HG03565 (cell line): ENCODE data around the gene SPACA7.

ENCODE experiments used
- ATAC-seq: cut with Tn5 transposase; IDR thresholded peaks from one replicate; pipeline ENCODE4 v1.9.1; 2021; ENCODE audit warnings: mild to moderate bottlenecking, moderate library complexity; ENCODE audit not compliant: unreplicated experiment

Gene SPACA7

DNA sequence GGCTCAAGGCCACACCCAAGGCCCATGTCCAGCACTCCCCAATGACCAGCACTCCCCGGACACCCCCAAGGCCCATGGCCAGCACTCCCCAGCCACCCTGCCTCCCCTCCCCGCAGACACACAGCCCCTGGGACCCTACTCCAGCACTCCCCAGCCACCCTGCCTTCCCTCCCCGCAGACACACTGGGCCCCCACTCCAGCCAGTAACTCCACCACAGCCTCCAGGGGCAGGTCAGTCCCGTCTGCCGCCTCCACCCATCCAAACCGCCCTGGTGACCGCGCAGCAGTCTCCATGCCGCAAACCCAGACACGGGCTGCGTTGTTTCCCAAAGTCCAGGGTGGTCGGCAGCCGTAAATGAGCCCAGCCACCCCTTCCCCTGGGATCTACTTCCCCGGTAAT lies 70.7 kb downstream of the SPACA7 start:
- no peak for ATAC-seq

DNA sequence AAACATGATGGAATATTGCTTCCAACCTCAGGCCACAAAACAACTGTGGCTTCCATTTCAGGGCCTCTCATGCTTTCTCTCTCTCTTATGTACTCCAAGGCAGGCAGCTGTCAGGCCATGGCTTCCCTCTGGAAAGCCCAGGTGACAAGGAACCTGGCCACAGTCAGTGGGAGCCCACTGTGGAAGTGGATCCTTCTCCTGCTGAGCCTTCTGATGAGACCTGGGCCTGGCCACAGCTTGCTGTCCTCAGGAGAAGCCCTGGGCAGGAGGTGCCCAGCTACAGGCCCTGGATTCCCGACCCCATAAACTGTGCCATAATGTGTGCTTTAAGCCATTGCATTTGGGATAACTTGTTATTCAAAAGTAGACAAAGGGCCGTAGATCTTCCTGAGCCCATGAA lies 71.2 kb downstream of the SPACA7 start:
- ATAC-seq = no peak

DNA sequence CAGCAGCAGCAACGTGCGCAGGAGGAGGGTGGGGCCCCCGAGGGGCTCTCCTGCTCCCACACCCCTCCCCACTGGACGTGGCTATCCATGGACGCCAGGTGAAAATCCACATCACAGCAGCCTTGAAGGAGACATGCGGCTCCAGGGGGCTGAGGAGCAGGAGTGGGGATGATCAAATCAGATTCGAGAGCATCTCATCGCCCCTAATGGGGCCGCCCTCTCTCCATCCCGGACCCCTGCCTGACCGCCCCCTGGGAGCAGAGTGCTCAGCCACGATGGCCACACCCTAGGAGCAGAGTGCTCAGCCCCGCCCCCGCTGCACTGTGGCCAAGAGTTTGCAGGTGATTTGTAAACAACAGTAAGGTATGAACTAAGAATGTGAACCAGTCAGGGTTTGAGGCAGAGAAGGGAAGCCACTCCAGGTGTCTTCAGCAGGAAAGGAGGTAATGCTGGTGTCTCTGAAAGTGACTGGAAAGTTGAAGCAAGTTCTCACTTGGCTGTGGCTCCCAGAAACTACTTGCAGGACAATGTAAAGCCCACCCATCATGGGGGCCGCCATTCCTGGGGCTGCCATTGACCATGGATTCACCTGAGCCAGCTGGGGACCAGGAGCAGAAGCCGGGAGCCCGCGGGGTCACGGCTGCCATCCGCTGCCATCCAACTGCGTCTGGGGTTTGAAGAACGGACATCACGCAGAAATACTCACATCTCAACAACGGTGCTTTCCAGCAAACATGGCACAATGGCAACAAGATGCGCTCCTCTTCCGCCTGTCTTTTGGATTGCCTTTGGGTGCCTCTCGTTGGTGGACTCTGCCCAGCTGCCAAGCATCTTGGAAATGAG lies 71.8 kb downstream of the SPACA7 start:
- no peak for ATAC-seq

DNA sequence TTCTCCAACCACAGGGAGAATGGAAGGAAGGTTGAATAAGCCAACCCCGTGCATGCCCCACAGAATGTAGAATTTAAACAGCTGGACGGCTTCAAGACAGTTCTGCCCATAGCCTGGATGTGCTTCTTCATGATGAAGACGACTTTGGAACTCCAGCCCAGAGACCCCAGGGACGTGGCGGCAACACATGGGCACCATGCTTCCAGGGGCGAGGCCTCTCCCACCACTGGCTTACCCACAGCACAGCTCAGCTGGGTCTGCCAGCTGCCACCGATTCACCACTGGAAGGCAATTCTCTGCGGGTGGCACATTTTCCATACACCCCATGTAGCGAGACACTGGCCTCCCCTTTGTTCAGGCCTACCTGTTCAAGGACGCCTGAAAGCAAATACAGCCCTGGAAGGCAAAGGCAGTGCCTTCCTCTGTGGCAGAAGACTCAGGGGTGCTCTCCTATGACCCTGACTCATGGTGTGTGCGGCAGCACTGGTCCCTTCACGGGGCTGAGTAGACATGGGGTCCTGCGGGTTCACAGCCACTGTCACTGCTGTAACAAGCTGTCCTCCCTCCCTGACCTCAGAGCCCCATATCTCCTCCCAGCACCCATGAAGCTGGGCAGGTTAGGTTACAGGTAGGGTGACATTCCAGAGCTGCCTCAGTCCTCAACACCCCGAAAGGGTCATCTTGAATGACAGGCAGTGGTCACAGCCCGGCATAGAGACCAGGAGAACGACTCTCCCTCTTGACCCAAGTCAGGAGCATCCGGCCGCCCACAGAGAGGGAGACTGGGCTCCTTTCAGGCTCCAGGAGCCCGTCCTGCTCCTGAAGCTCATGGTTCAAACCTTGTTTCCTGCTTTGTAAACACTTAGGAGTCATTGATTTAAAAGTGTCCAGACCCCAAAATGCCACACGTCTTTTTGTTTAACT lies 72.7 kb downstream of the SPACA7 start:
- ATAC-seq = no peak

DNA sequence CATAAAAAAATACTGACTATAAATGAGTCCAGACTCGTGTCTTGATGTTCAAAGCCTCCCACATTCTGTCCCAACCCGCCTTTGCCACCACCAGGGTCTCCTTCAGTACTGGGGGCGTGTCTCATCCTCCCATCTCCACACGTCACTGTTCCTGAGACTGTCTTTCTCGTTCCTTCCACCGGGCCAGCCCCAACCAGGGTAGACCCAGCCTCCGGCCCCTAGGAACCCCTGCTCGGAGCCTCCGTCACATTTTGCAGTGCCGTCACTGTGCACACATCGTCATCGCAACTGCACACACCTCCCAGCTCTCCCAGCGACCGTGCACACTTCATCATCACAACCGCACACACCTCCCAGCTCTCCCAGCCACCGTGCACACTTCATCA lies 73.4 kb downstream of the SPACA7 start:
- no peak for ATAC-seq

DNA sequence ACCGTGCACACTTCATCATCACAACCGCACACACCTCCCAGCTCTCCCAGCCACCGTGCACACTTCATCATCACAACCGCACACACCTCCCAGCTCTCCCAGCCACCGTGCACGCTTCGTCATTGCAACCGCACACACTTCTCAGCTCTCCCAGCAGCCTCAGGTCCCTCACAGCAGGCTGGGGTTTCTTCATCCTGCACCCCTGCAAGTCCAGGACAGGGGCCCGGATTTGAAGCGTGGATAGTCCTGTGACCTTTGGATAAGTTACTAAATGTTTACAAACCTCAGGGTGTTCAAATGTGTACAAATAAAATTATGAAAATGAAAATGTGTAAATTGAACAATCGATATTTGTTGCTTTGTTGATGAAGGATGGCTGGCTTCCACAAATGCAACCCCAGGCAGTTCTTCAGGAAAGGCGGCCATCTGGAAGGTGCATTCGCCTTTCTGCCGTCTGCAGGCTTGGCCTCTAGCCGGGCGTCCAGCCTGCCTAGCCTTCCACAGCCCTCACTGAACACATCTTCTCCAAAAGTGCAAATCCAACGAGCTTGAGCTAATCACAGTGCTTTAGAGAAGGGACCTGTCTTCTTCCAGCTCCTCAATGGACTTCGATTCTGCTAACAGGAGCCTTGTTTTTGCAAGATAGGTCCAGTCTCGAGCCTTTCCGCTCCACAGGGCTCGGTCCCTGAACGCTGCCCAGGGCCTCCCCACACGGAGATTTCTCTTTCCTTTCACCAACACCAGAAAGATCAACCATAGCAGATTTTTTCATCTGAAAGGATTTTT lies 74.2 kb downstream of the SPACA7 start:
- no peak for ATAC-seq

DNA sequence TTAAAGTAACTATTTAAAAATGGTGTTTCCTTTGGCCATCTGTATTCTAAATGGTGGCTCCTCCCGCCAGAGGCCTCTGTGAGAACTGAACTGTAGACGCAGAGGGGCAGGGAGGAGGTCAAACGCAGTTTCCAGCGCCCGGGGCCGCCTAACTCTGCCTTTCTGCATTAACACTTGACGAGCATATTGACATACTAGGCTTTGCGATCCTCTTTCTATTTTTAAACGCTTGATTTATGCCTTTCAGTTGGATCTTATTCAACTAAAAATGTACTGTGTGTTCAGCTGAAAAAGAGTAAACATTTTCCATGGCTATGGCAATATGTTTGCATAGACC lies 74.7 kb downstream of the SPACA7 start:
- ATAC-seq = no peak

- no peak for ATAC-seq
These were observed 75.6 kb downstream of the SPACA7 start for GRCh38 chr13:112451512-112452379.

GRCh38 chr13:112452380-112453206 lies 76.4 kb downstream of the SPACA7 start:
- no peak for ATAC-seq

GRCh38 chr13:112453207-112453829 lies 77.2 kb downstream of the SPACA7 start:
- no peak for ATAC-seq

- ATAC-seq = no peak
These were observed 77.9 kb downstream of the SPACA7 start for GRCh38 chr13:112453874-112454647.

GRCh38 chr13:112454648-112455334 lies 78.6 kb downstream of the SPACA7 start:
- no peak for ATAC-seq

DNA sequence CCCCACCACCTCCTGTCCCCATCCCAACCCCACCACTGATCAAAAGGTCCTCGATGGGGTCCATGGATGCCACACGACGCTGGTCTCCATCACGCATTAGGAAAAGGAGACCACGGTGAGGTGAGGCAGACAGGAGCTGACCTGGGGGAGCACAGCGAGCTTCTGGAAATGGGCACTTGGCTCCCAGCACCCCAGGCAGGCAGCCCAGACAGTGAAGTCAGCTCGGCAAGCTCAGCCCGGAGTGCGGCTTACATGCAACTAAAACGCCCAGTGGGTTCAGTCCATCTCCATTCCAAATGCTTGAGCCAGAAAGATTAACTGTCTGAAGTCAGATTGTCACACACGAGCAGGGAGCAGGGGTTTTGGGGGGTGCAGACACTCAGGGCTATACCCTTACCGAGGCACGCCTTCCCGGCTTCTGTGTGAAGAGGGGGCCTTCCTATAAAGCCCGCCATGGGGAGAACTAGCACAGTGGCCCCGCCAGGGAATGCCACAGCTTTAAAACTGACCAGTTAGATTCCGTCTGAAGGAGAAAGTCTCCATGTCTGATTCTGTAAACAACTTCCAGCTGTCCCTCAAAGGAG lies 79.4 kb downstream of the SPACA7 start:
- ATAC-seq = no peak

- no peak for ATAC-seq
These were observed 80.2 kb downstream of the SPACA7 start for GRCh38 chr13:112456138-112457056.

GRCh38 chr13:112457081-112457480 lies 80.9 kb downstream of the SPACA7 start:
- no peak for ATAC-seq

DNA sequence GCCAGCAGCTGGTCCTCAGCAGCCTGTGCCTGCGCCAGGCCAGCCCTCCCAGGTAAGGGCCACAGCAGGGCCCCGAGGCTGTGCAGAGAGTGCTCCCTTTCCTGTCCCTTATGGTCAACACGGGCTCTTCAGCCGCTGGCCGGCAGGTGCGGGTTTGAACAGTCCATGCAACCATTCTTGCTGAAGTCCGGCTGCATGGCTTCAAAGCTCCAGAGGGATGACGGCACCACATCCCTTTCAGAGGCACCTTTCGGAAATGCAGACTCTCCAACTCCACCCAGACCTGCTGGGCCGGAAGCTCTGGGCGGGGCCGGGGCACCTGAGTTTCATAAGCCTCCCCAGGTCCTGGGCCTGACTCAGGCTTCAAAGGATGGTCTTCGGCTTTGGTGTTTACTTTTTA lies 81.3 kb downstream of the SPACA7 start:
- no peak for ATAC-seq
